Adrenal gland (tissue), 5 donors: ENCODE data around the gene NXPH3.

Experiments used
- POLR2A ChIP-seq, 2 donors: fragments of 450-650 bp; IDR thresholded peaks; one replicate each; pipeline ENCODE4 v1.6.1; 2017; ENCODE audit warnings: antibody characterized with exemption in 2 of 2, mild to moderate bottlenecking in 2 of 2, moderate library complexity in 1 of 2
- TF ChIP-seq, protein P1 (sequence below), 6 experiments: fragments of 450-650 bp in 4 of 6; fragments of 200-600 bp in 2 of 6; sonication (generic) in 1 of 6; IDR thresholded peaks; 1 replicate in 5 of 6; 2 replicates in 1 of 6; pipeline versions ENCODE4 v1.5.1 to v1.8.0; 2016 to 2021; ENCODE audit warnings: antibody characterized with exemption in 6 of 6, mild to moderate bottlenecking in 2 of 6, moderate library complexity in 1 of 6
- donor health status: DM: no; HTN: no; CAD: no.

DNA sequence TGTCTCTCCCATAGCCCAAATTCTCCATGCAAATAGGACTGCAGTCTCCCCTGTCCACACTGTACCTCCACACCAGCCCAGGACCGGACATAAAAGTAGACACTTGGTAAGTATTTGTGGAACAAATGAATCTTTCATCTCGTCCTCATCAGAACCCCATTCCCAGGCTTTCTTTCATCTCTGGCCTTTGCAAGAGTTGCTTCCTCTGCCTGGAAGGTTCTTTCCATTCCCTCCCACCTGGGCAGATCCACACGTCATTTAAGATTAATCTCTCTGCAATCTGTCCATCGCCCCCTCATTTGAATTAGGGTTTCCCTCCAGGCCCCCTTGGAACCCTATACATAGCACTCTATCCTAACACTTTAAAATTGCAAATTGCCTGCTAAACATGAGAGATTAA, 3.9 kb upstream of the NXPH3 start:
- TF ChIP-seq, protein P1, sequence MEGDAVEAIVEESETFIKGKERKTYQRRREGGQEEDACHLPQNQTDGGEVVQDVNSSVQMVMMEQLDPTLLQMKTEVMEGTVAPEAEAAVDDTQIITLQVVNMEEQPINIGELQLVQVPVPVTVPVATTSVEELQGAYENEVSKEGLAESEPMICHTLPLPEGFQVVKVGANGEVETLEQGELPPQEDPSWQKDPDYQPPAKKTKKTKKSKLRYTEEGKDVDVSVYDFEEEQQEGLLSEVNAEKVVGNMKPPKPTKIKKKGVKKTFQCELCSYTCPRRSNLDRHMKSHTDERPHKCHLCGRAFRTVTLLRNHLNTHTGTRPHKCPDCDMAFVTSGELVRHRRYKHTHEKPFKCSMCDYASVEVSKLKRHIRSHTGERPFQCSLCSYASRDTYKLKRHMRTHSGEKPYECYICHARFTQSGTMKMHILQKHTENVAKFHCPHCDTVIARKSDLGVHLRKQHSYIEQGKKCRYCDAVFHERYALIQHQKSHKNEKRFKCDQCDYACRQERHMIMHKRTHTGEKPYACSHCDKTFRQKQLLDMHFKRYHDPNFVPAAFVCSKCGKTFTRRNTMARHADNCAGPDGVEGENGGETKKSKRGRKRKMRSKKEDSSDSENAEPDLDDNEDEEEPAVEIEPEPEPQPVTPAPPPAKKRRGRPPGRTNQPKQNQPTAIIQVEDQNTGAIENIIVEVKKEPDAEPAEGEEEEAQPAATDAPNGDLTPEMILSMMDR (IDR thresholded peaks at IDR 0.05): no peak
- no peak for TF ChIP-seq POLR2A (IDR thresholded peaks at IDR 0.05)
